ENCODE data around the gene SHISAL1.

SHISAL1 gene

DNA sequence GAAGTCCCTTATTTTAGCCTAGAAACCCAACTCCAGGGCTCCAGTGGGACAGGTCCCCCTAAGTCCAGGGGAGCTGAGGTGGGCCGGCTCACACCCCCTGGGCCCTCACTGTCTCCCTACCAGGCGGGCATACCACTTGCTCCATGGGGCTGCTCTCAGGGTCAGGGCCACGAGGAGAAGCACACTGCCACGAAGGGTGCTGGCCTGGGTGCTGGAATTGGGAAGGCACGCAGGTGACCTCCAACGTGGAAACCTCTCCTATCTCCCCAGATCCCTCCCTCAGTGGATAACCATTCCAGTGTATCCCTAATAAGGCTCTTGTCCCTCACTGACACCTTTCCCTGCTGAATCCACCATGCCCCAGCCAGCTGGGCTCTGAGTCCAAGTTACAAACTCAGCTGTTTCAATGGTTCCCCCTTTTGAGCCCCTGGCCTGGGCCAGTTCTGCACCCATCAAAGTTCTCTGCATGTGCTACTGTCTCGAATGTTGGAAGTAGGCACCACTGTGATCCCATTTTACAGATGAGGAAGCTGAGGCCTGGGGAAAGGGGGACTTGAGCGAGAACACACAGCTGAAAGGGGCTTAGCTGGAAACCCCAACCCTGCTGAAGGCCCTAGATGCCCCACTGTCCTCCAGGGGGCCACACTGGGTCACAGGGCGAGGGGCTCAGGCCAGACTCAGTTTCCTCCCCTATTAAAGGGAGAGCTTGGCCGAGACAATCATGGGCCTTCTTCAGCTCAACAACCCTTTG is 1.5 kb downstream of the SHISAL1 start:
- no peak overlapping the region for H3K27ac ChIP-seq (ENCODE audit: low read depth, low read length)
- H3K4me1 ChIP-seq (ENCODE audit: control insufficient read depth in 1 of 2, insufficient read depth in 2 of 2, low read length in 2 of 2): no peaks in the 10 kb centered on the region
- H2AK5ac ChIP-seq (ENCODE audit: low read length): no peak overlapping the region
- H2AFZ ChIP-seq (ENCODE audit: insufficient read depth, low read length, poor library complexity): no peak overlapping the region
- no peak overlapping the region for H3K4me3 ChIP-seq (ENCODE audit: low read depth, low read length)
- no peak overlapping the region for H3K14ac ChIP-seq (ENCODE audit: low read length)
- no peak overlapping the region for H2BK120ac ChIP-seq (ENCODE audit: insufficient read depth, low read length, poor library complexity)
- peaks cover under 1% of the 10 kb centered on the region for H3K9me3 ChIP-seq (ENCODE audit: insufficient read depth, low read depth, low read length)
- no peak overlapping the region for H2BK5ac ChIP-seq (ENCODE audit: low read depth, low read length, poor library complexity)
- H3K4ac ChIP-seq (ENCODE audit: low read depth, low read length): no peak overlapping the region
- no peaks in the 10 kb centered on the region for H3K79me1 ChIP-seq (ENCODE audit: low read length)
- no peak overlapping the region for H3K9ac ChIP-seq (ENCODE audit: low read length)
- no peak overlapping the region for H3K18ac ChIP-seq (ENCODE audit: low read length)
- H3K36me3 ChIP-seq (ENCODE audit: control insufficient read depth in 1 of 2, insufficient read depth in 2 of 2, low read length in 2 of 2): no peaks in the 10 kb centered on the region
- H4K8ac ChIP-seq (ENCODE audit: low read depth, low read length): no peak overlapping the region
- no peak overlapping the region for H3K4me2 ChIP-seq (ENCODE audit: low read length)
- H2BK12ac ChIP-seq (ENCODE audit: low read length): no peak overlapping the region
- H4K91ac ChIP-seq (ENCODE audit: low read depth, low read length): no peak overlapping the region
- H3K79me2 ChIP-seq (ENCODE audit: control insufficient read depth, insufficient read depth, low read length, poor library complexity): no peaks in the 10 kb centered on the region
- H3K27me3 ChIP-seq (ENCODE audit: insufficient read depth, low read length): no peaks in the 10 kb centered on the region
- WGBS (ENCODE audit: extremely low coverage, insufficient coverage, insufficient read length): no CpG with 5 or more reads among the region's 10 CpGs
- DNase-seq: no peak
- H3K23ac ChIP-seq (ENCODE audit: low read length): no peak overlapping the region
- no peak overlapping the region for H4K12ac ChIP-seq (ENCODE audit: low read depth, low read length)

DNA sequence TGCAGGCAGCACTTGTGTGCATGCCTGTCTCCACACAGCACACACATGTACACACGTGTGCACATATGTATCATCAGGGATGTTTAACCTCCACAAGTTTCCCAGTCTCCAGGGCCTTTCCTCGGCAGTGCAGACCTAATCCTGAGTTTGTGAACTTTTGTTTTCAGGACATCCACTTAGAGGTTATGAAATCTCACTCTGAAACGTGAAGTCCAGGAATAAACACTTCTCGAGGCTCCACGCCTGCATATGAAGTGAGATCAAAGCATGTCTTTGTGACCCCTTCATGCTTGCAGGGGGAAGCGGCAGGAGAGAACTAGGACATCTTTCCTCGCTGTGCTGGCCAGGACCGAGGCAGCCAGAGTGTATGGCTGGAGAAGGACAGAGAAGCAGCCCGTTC is 3.1 kb downstream of the SHISAL1 start:
- Histone ChIP-seq H3K36me3 (ENCODE audit: control insufficient read depth in 1 of 2, insufficient read depth in 2 of 2, low read length in 2 of 2) (no peaks in the 10 kb centered on the region), H3K4ac (ENCODE audit: low read depth, low read length) (no peak overlapping the region), H3K79me2 (ENCODE audit: control insufficient read depth, insufficient read depth, low read length, poor library complexity) (no peaks in the 10 kb centered on the region), H2AK5ac (ENCODE audit: low read length) (no peak overlapping the region), H3K79me1 (ENCODE audit: low read length) (no peaks in the 10 kb centered on the region), H3K9me3 (ENCODE audit: insufficient read depth, low read depth, low read length) (peaks cover 2% of the 10 kb centered on the region), H3K14ac (ENCODE audit: low read length) (no peak overlapping the region), H3K23ac (ENCODE audit: low read length) (no peak overlapping the region), H3K27me3 (ENCODE audit: insufficient read depth, low read length) (no peaks in the 10 kb centered on the region), H3K4me3 (ENCODE audit: low read depth, low read length) (no peak overlapping the region), H4K8ac (ENCODE audit: low read depth, low read length) (no peak overlapping the region), H2BK5ac (ENCODE audit: low read depth, low read length, poor library complexity) (no peak overlapping the region), H3K27ac (ENCODE audit: low read depth, low read length) (no peak overlapping the region), H2BK12ac (ENCODE audit: low read length) (no peak overlapping the region), H4K12ac (ENCODE audit: low read depth, low read length) (no peak overlapping the region), H3K18ac (ENCODE audit: low read length) (no peak overlapping the region), H3K4me2 (ENCODE audit: low read length) (no peak overlapping the region), H2AFZ (ENCODE audit: insufficient read depth, low read length, poor library complexity) (no peak overlapping the region), H4K91ac (ENCODE audit: low read depth, low read length) (no peak overlapping the region), H3K4me1 (ENCODE audit: control insufficient read depth in 1 of 2, insufficient read depth in 2 of 2, low read length in 2 of 2) (no peaks in the 10 kb centered on the region), H2BK120ac (ENCODE audit: insufficient read depth, low read length, poor library complexity) (no peak overlapping the region), H3K9ac (ENCODE audit: low read length) (no peak overlapping the region)
- DNase-seq: no peak
- WGBS (ENCODE audit: extremely low coverage, insufficient coverage, insufficient read length): no CpG with 5 or more reads among the region's 9 CpGs

DNA sequence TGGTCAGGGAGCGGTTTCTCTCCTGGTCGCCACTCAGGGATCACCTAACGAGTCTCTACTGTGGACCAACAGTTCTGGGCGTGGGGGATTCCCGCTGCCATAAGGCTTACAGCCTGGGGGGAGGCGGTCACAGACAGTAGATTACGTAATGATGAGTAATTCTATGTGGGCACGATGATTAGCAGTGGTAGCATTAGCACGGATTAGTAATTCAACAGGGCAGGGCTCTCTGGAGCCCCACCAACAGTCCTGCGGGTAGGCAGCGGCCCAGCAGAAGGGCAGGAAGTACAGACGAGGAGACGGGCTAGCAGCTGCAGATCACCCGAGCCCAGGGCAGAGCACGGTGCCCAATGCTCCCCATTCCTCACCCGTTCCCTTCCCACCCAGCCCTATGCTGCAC is 3.6 kb downstream of the SHISAL1 start:
- H3K4me1 ChIP-seq (ENCODE audit: control insufficient read depth in 1 of 2, insufficient read depth in 2 of 2, low read length in 2 of 2): no peaks in the 10 kb centered on the region

DNA sequence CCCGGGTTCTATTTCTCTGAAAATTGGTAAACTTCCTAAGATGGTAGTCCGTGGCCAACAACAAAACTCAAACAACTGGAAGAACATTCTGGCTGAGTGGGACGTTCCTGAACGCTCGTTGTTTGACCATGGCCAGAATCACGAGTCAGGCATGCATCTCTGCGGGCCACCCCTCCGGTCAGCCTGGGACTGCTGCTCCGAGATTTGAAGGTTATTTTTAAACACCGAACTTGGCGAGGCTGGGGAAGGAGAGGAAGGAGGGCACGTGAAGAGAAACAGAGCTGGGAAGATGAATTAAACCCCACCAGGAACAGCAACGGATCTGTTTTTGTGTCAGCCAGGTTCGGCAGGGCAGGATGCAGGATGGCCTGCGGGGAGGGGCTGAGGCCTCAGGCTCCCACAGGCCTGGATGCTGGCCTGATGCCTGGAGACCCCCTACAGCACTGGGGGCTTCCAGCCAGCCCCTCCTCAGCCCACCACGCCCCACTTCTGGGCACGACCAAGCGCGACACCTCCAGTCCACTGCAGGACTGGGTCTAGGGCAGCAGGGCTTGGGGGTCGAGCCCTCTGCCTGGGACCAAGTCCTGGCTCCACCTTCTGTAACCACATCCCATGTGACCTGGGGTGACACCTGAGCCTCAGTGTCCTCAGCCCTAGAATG is 5.1 kb downstream of the SHISAL1 start:
- no peak overlapping the region for H3K23ac ChIP-seq (ENCODE audit: low read length)
- no peak for DNase-seq
- no peak overlapping the region for H4K8ac ChIP-seq (ENCODE audit: low read depth, low read length)
- peaks cover 2% of the 10 kb centered on the region for H3K9me3 ChIP-seq (ENCODE audit: insufficient read depth, low read depth, low read length)
- WGBS (ENCODE audit: extremely low coverage, insufficient coverage, insufficient read length): no CpG with 5 or more reads among the region's 20 CpGs
- H2BK120ac ChIP-seq (ENCODE audit: insufficient read depth, low read length, poor library complexity): no peak overlapping the region
- H3K4ac ChIP-seq (ENCODE audit: low read depth, low read length): no peak overlapping the region
- no peaks in the 10 kb centered on the region for H3K27me3 ChIP-seq (ENCODE audit: insufficient read depth, low read length)
- H3K9ac ChIP-seq (ENCODE audit: low read length): no peak overlapping the region
- no peaks in the 10 kb centered on the region for H3K4me1 ChIP-seq (ENCODE audit: control insufficient read depth in 1 of 2, insufficient read depth in 2 of 2, low read length in 2 of 2)
- no peak overlapping the region for H2AK5ac ChIP-seq (ENCODE audit: low read length)
- no peak overlapping the region for H2AFZ ChIP-seq (ENCODE audit: insufficient read depth, low read length, poor library complexity)
- H3K4me3 ChIP-seq (ENCODE audit: low read depth, low read length): no peak overlapping the region
- H3K18ac ChIP-seq (ENCODE audit: low read length): no peak overlapping the region
- no peak overlapping the region for H3K14ac ChIP-seq (ENCODE audit: low read length)
- H4K12ac ChIP-seq (ENCODE audit: low read depth, low read length): no peak overlapping the region
- no peak overlapping the region for H2BK12ac ChIP-seq (ENCODE audit: low read length)
- H3K79me1 ChIP-seq (ENCODE audit: low read length): no peaks in the 10 kb centered on the region
- no peak overlapping the region for H3K27ac ChIP-seq (ENCODE audit: low read depth, low read length)
- no peak overlapping the region for H3K4me2 ChIP-seq (ENCODE audit: low read length)
- H3K79me2 ChIP-seq (ENCODE audit: control insufficient read depth, insufficient read depth, low read length, poor library complexity): no peaks in the 10 kb centered on the region
- H4K91ac ChIP-seq (ENCODE audit: low read depth, low read length): no peak overlapping the region
- H3K36me3 ChIP-seq (ENCODE audit: control insufficient read depth in 1 of 2, insufficient read depth in 2 of 2, low read length in 2 of 2): no peaks in the 10 kb centered on the region
- H2BK5ac ChIP-seq (ENCODE audit: low read depth, low read length, poor library complexity): no peak overlapping the region

More for the DNA sequence above, 3.6 kb downstream of the SHISAL1 start:
- H3K9ac ChIP-seq (ENCODE audit: low read length): no peak overlapping the region
- WGBS (ENCODE audit: extremely low coverage, insufficient coverage, insufficient read length): no CpG with 5 or more reads among the region's 16 CpGs
- H3K79me2 ChIP-seq (ENCODE audit: control insufficient read depth, insufficient read depth, low read length, poor library complexity): no peaks in the 10 kb centered on the region
- no peak overlapping the region for H4K8ac ChIP-seq (ENCODE audit: low read depth, low read length)
- H3K23ac ChIP-seq (ENCODE audit: low read length): no peak overlapping the region
- no peak overlapping the region for H4K91ac ChIP-seq (ENCODE audit: low read depth, low read length)
- H3K4me3 ChIP-seq (ENCODE audit: low read depth, low read length): no peak overlapping the region
- H3K18ac ChIP-seq (ENCODE audit: low read length): no peak overlapping the region
- no peak overlapping the region for H3K4me2 ChIP-seq (ENCODE audit: low read length)
- H3K79me1 ChIP-seq (ENCODE audit: low read length): no peaks in the 10 kb centered on the region
- no peak overlapping the region for H3K27ac ChIP-seq (ENCODE audit: low read depth, low read length)
- H2BK120ac ChIP-seq (ENCODE audit: insufficient read depth, low read length, poor library complexity): no peak overlapping the region
- no peak overlapping the region for H2BK12ac ChIP-seq (ENCODE audit: low read length)
- no peak overlapping the region for H3K4ac ChIP-seq (ENCODE audit: low read depth, low read length)
- no peaks in the 10 kb centered on the region for H3K36me3 ChIP-seq (ENCODE audit: control insufficient read depth in 1 of 2, insufficient read depth in 2 of 2, low read length in 2 of 2)
- no peak overlapping the region for H4K12ac ChIP-seq (ENCODE audit: low read depth, low read length)
- peaks cover 2% of the 10 kb centered on the region for H3K9me3 ChIP-seq (ENCODE audit: insufficient read depth, low read depth, low read length)
- H2AFZ ChIP-seq (ENCODE audit: insufficient read depth, low read length, poor library complexity): no peak overlapping the region
- H3K27me3 ChIP-seq (ENCODE audit: insufficient read depth, low read length): no peaks in the 10 kb centered on the region
- H3K14ac ChIP-seq (ENCODE audit: low read length): no peak overlapping the region
- DNase-seq: peak; percentile 33 to 52
- H2AK5ac ChIP-seq (ENCODE audit: low read length): no peak overlapping the region
- H2BK5ac ChIP-seq (ENCODE audit: low read depth, low read length, poor library complexity): no peak overlapping the region
